HG03520 (cell line): ENCODE results near the gene OR13C3.
"Not testable (repeated sequence)": the region's sequence is repeated elsewhere in the genome, so short reads cannot be mapped to it uniquely, and the experiment has no call there.

ENCODE experiments used
- ATAC-seq: cut with Tn5 transposase; IDR thresholded peaks from one replicate; pipeline ENCODE4 v1.9.1; 2021; ENCODE audit warnings: mild to moderate bottlenecking, moderate library complexity; ENCODE audit not compliant: unreplicated experiment

The OR13C3 gene

DNA sequence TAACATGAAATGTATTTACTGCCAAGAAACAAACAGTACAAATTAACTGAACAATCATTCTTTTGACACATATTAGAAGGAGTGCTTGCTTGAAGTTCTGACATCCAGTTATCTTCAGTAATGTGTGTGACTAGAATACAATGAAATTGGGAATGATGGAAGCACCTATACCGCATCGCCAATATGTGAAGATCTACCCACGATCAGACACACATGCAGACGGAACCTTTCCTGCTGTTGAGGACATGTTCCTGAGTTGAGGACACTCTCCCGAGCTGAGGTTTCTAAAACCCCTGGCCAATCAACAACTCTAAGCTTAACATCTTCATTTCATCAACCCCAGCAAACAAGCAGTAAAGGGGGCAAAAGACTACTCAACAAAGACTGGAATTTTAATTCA lies at the start of gene OR13C3:
Gene OR13C3, minus strand, starts transcription at position 101 of the 400 bp plus-strand sequence. CDS start 133 bp downstream, outside the sequence.
- no peak for ATAC-seq

DNA sequence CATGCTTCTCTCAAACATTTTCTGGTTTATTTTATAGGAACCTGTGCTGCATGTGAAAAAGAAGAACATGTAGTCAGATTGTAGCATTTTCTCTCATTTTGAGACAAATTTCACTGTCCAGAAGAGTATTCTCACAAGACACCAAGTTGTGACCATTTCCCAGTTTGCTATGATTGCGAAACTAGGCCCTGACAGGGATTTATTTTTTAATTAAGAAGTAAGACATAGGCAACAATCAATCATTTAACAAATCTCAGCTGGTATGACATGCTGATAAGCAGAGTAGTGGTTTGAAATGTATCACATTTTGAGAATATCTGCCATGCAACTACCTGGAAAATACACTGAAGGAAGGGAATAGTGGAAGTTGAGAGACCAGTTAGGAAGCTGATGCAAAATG lies 43.9 kb upstream of the OR13C3 start:
- no peak for ATAC-seq

DNA sequence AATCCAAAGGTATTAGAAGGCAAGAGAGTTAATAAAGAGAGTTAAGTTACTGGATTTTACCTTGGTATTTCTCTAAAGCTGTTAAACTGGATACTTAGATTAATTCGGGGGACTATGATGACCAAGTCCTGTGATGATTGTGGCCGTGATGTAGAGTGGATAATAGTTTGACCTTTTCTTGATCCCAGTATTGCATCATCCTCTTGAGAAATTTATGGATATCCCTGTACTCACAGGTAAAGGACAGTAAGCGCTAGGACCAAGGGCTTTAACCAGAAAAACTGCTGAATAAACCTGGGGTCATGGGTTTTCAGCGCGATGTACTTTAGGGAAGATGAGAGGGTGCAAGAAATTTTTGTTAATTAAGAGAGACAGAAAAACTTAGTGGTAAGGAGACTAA lies 40.6 kb upstream of the OR13C3 start:
- ATAC-seq = no peak

DNA sequence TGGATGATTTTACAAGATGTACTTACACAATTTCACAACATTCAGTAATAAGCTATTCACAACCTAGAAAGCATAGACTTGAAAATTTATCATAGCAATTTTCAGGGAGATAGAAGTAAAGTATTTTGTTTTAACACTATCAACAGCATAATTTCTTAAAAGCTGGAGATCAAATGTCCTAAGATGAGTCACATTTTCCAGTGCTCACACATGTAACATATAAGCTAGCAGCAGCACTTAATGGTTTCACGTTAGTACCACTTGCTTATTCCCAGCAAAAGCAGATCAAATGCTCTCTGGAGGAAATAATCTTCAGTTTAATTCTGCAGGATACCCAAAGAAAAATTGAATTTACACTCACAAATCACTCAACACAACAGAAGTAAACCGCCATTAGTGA lies 38.8 kb upstream of the OR13C3 start:
- no peak for ATAC-seq

DNA sequence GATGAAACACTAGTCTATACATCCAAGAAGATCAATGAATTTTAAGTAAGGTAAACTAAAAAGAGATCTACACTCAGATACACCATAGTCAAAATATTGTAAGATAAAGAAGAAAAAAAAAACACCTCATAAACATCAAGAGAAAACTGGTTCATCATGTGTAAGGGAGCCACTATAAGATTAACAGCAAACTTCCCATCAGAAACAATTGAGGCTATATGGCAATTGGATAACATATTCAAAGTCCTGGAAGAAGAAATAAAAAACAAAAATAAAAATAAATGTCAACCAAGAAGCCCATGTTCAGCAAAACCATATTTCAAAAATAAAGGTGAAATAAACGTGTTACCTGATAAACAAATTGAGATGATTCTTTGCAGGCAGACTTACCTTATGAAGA lies 36.0 kb upstream of the OR13C3 start:
- ATAC-seq = no peak

DNA sequence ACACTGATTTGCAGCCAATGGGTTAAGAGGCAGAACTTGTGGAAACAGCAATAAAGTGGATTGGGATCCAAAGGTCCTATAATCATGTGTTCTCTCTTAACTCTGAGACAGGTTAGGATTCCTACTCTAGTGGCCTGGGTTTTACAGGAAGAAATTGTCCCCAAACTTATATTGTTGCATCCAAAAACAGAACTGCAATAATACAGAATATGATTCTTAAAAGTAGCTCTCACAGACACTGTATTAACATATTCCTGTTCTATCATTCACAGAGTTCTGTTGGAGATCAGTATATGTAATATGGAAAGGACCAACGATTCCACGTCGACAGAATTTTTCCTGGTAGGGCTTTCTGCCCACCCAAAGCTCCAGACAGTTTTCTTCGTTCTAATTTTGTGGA lies 32.2 kb upstream of the OR13C3 start, which contains the start of gene OR13C8:
Gene OR13C8, plus strand, starts transcription at position 301 of the 400 bp plus-strand sequence. Its CDS starts 0 bp downstream, at position 301.
- ATAC-seq = no peak

DNA sequence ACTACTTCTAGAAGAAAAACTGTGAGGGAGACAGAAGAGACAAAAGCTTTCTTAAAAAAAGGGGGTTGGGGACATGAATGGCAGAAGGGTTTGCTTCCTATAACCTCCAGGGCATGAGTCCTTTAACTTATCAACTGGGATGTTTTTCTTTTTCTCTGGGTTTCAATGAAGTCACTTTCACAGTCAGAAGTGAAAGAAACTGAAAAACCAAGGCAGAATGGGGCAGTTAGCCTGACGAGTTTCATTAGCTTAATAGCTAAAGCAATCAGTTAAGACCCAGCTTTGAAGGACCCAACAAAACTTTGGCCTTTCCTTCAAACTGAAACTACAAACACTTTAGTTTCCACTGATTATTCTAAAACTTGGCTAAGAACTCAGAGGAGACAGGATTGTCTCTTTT lies 27.7 kb upstream of the OR13C3 start:
- ATAC-seq = no peak

DNA sequence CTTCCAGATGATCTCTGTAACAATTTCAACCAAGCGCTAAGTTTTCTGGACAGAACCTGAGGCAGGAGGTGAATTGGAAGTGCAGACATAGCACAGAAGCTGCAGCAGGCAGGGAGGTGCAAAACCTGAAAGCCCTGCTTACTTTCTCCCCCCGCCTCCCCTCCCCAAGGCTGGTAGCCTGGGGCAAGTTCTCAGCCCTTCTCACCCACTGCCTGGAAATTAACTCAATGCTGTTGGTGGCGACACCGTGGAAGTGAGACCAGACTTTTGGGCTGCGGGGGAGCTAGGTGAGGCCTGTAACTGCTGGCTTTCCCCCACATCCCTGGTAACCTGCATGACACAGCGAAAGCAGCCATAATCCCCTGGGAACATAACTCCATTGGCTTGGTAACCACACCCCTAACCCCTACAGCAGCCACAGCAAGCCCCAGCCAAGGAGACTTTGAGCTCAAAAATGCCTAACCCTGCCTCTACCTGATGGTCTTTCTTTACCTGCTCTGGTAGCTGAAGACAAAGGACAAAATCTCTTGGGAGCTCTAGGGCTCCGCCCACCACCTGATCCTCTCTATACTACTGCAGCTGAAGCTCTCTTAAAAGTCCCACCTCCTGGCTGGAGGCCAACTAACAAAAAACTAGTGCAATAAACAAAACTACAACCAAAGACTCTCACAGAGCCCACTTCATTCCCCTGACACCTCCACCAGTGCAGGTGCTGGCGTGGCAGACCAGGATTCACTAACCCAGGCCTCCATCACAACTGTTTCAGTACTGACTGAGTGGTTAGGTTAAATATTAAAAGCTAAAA lies 20.4 kb upstream of the OR13C3 start:
- ATAC-seq = peak; percentile 63

DNA sequence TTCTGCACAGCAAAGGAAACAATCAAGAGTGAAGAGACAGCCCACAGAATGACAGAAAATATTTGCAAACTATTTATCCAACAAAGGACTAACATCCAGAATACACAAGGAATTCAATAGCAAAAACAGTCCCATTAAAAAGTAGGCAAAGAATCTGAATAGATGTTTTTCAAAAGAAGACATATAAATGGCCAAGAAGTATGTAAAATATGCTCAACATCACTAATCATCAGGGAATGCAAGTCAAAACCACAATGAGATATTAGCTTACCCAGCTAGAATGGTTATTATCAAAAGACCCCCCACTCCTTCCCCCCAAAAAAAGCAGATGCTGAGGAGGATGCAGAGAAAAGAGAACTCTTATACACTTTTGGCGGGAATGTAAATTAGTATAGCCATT lies 18.9 kb upstream of the OR13C3 start:
- no peak for ATAC-seq

DNA sequence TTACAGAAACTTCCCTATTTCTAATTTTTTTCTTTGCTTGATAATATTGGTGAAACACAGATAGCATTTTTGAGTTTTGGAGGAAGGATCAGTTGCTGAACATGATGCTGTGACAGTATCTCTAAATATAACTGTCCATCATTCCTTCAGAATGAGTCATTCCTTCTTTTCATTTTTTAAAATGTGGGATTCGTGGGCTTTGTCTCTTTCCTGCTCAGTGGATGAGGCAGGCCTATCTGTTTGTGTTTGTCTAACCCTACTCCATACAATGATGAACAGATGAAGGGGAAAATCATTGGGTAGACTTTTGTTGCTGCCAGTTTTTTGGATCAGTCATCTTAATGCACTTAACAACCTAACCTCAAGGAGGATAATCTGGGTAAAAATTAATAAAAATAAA lies 16.6 kb upstream of the OR13C3 start:
- no peak for ATAC-seq

DNA sequence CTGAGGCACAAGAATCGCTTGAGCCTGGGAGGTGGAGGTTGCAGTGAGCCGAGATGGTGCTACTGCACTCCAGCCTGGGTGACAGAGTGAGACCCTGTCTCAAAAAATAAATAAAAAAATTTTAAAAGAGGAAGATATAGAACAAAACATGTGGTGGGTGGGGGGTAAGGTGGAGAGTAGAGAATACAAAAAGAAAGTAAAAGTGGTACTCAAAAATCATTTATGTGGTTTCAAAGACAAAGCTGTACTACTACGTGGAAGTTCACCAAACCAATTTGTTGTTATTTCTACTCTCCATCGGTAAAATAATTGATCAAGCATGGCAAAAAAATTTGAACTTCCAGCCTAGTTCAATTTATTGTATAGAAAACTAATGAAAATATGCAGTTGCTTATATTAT lies 8.0 kb upstream of the OR13C3 start:
- no peak for ATAC-seq

DNA sequence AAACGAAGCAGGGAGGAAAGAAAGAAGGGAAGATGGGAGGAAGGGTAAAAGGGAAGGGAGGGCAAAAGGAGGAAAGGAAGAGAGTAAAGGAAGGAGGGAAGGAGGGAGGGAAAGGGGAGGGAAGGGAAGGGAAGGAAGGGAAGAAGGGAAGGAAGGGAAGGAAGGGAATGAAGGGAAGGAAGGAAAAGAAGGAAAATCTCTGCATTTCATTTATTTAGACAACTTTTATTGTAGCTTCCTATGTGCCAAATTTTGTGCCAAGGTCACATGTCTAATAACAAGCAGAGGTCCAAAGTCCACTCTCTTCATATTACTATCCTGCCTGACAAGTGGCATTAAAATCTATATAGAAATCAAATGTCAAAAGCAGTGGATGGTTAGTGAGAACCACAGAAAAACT lies 2.6 kb upstream of the OR13C3 start:
- no peak for ATAC-seq

DNA sequence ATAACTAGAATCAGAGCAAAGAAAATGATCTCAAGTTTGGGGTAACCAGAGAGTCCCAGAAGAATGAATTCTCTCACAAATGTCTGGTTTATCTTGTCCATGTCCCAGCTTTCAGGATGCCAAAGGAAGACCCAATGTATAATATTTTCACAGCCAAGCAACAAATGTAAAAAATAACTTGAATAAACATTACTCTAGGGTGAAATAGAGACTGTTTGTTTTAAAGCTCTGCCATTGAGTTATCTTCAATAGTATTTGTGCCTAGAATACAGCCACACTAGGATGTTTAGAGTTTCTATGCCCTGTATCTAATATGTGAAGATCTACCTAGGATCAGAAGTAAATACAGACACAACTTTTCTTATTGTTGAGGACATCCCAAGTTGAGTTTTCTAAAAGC lies 9.5 kb downstream of the OR13C3 start, which contains the start of gene OR13C4:
Gene OR13C4, minus strand, starts transcription at position 101 of the 400 bp plus-strand sequence. Its CDS starts 0 bp downstream, at position 101.
- ATAC-seq = no peak

DNA sequence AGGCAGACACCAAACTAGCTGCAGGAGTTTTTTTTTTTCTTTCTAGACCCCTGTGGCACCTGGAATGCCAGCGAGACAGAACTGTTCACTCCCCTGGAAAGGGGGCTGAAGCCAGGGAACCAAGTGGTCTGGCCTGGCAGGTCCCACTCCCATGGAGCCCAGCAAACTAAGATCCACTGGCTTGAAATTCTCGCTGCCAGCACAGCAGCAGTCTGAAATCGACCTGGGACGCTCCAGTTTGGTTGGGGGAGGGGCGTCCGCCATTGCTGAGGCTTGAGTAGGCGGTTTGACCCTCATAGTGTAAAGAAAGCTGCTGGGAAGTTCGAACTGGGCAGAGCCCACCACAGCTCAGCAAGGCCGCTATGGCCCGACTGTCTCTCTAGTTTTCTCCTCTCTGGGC lies 16.4 kb downstream of the OR13C3 start:
- not testable (repeated sequence) for ATAC-seq

DNA sequence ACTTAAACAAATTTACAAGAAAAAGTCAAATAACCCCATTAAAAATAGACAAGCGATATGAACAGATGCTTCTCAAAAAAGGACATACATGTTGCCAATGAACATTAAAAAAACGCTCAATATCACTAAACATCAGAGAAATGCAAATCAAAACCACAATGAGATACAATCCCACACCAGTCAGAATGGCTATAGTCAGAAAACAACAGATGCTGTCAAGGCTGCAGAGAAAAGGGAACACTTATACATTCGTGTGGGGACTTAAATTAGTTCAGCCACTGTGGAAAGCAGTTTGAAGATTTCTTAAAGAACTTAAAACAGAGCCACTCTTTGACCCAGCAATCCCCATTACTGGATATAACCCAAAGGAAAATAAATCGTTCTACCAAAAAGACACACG lies 21.8 kb downstream of the OR13C3 start:
- no peak for ATAC-seq

DNA sequence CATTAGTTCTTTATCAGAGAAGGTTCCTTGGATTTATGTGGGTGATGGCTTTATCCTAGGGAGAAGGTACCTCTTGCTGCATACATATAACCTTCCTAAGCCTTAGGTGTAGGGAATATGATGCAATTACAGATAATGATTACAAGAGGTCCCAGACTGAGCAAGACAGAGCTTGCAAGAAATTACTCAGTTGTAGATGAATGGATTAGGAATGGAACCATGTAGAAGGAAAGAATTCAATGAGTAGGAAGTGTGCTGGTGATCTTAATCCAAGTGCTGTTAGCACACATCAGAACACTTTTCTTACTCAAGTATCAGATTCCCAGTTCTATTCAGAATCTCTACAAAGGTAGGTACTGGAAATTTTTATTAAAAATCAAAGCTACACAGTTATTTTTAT lies 30.1 kb downstream of the OR13C3 start:
- no peak for ATAC-seq

DNA sequence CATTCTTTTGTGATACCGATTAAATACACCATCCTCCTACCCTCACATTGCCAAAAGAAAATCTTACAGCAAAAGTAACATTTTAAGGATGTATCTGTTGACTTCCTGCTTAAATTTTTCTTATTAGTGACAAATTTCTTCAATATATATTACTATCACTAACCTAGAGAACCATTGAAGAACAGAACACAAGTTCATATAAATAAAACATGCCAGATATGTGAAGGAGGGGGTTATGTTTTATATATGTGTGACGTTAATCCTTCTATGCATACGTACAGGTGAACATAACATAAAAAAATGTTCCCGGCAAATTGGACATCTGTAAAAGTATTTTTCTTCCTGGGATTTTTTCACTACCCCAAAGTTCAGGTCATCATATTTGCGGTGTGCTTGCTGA lies 32.7 kb downstream of the OR13C3 start, which contains the start of gene OR13F1:
Gene OR13F1, plus strand, starts transcription at position 301 of the 400 bp plus-strand sequence. Its CDS starts 0 bp downstream, at position 301.
- ATAC-seq = no peak

DNA sequence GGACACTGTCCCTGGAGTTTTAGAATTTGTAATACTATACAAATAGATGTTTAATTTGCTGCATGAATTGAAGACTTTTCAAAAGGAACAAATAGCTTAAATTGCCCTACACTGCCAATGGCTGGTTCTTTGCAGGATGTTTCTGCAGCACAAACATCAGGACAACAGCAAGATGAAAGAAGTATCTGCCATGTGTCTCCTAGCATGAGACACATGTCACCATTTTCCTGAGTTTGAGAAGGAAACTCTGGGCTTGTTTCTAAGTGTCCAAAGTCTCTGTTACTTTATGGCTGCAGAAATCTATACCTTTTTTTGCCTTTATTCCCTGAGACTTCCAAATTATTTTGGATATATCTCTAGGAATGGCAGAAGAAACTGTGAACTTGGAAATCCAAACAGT lies 33.2 kb downstream of the OR13C3 start:
- ATAC-seq = no peak

DNA sequence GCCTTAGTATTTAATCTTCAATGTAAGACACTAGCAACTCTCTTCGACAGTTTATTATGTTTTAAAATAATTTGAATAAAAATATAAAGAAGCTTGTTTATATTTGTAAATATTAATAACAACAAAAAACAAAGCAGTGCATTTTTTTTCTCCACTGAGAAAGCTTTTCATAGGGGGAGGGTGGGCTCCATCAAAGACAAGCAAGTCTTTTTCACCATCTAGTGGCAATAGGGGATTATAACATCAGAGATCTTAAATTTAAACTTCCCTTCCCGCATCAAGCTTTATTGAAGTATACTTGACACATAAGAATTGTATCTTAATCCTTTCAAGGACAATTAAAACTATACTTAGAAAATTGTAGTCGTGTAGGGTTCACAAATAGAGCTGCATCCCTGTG lies 41.8 kb downstream of the OR13C3 start:
- no peak for ATAC-seq
